COLO668 (cell line): Measurements from ENCODE around the gene PARS2.
"Not testable (repeated sequence)": the region's sequence is repeated elsewhere in the genome, so short reads cannot be mapped to it uniquely, and the experiment has no call there.

ENCODE experiments used
- DNase-seq: peaks from one replicate; lab custom pipeline; 2025; ENCODE audit not compliant: unreplicated experiment; lab: John Stamatoyannopoulos, UW

Gene PARS2

DNA sequence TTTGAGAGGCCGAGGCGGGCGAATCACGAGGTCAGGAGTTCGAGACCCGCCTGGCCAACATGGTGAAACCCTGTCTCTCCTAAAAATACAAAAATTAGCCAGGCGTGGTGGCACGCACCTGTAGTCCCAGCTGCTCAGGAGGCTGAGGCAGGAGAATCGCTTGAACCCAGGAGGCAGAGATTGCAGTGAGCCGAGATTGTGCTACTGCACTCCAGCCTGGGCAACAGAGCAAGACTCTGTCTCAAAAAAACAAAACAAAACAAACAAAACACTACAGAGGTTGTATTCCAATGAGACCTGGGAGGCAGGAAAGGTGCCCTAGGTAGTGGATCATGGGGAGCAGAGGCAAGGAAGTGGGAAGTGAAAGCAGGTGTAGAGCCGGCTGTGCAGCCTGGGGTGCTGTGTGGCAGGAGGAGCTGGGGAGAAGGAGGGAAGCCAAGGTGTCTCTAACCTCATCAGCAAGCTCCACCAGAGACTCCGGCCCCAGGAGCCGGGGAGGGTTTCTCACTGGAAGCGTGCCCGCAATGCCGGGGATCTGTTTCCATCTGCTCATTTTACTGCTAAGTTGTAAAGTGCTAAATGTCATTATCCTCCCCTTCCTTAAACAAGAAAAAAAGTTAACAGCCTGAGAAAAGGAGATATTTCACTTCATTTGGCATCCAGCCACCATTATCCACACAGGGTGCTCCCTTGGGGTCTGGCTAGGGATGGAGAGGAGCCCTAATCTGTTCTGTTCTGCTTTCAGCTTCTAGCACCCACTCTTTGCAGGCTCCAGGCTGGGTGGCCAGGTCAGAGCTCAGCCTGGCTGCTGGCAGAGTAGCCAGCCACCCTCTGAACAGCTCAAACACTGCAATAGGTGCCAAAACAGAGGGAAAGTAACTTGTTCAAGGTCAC lies 11.8 kb upstream of the PARS2 start:
- not testable (repeated sequence) for DNase-seq

DNA sequence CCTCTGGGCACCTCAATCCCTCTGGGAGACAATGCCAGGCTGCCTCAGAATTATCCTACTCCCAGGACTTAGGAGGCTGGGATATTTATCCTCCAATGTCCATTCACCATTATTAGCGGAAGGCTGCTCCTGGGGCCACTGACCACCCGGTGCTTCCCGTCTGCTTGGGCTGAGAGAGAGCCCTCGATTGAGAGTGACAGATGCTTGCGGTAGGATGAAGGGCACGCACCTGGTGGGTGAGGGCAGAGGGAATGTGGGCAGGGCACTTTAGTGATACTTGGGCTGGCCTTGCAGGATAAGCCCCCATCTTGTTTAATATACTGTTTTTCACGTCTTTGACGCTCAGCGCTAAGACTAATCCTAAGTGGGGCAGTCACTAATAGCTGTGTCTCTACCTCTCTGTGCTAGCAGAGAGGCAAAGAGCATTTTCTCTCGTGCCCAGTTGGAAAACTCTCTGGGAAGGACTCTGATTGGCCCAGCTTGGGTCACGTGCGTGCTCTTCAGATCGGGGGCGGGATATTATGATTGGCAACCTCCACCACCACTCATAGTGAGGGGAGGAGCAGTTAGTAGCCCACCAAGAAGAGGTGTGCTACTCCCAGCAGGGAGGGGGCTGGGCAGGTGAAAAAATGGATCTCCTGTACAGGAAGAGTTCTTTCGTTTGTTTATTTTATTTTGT lies 10.6 kb upstream of the PARS2 start:
- DNase-seq: no peak

- no peak for DNase-seq
Measured at GRCh38 chr1:54772951-54773350, 8.6 kb upstream of the PARS2 start.

DNA sequence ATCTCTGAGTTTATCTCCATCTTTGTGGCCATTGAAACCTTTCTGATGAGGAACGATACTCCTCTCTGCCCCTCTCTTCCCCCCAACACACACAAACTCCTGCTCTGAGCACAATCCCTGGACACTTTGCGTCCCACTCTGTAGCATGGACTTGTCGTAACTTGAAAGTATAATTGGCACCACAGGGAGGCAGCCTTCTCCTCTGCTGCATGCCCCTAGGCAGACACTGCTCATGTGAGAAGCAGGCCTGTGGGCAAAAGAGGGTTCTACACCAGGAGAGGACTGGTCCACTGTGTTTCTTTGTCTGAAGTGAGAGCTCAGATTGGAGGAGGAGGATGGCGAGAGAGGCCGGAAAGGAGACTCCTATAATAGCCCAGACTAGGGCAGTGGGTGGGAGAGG lies 3.8 kb upstream of the PARS2 start:
- no peak for DNase-seq

DNA sequence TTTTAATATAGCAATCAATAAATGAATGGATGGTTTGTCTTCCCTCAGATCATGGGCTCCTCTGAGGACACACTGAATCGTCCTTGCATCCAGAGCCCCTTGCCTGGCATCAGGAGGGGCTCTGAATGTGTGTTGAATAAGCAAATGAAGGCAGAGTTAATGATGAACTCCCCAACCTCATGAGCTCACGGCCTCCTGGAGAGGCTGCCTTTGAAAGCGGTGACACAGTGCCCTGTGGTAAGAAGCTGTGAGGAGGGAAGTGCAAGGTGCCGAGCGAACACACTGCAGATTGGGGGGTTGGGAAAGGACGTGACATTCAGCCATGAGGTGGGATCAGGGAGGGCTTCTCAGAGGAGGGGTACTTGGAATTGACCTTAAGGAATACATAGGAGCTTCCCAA lies 3.2 kb upstream of the PARS2 start:
- DNase-seq: no peak

GRCh38 chr1:54766726-54767125 lies 2.4 kb upstream of the PARS2 start:
- DNase-seq: no peak

GRCh38 chr1:54764922-54765561 lies 719 bp upstream of the PARS2 start:
- DNase-seq: no peak

- DNase-seq: no peak
Measured at GRCh38 chr1:54763816-54764132, 549 bp downstream of the PARS2 start.

DNA sequence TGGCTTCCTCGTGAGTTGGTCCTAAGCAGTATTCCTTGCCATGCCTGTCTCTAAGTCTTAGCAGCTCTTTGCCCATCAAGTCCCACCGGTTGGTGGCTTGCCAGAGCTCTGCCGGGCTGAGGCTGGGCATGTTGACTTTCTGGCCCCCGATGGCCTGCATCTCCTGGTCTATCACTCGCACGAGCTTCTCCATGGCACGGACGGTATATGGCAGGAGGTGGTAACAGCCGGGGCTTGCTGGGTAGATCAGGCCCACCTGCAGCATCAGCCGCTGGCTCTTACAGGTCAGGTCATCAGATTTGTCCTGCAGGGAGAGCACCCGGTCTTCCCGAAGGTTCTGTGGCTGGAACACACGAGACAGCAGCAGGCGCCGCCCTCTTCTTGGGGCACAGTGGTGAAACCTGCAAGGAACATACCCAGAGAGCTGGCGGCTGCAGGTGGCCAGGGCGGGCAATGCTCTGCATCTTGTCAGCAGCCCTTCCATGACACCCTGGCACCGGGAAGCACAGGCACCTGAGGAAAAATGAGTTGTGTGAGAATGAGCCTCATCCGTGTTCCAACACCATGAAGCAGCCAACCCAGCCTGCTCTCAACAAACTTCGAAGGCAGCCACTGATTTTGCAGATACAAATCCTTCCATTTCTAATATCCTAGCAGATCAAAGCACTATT lies 5.5 kb downstream of the PARS2 start:
- DNase-seq: no peak

- DNase-seq: no peak
Measured at GRCh38 chr1:54757833-54758232, 6.5 kb downstream of the PARS2 start.

GRCh38 chr1:54754486-54755285 lies 9.6 kb downstream of the PARS2 start:
- DNase-seq: no peak

GRCh38 chr1:54754045-54754444 lies 10.3 kb downstream of the PARS2 start:
- no peak for DNase-seq

GRCh38 chr1:54751426-54751825 lies 12.9 kb downstream of the PARS2 start:
- DNase-seq: no peak

GRCh38 chr1:54750596-54750995 lies 13.7 kb downstream of the PARS2 start:
- no peak for DNase-seq

DNA sequence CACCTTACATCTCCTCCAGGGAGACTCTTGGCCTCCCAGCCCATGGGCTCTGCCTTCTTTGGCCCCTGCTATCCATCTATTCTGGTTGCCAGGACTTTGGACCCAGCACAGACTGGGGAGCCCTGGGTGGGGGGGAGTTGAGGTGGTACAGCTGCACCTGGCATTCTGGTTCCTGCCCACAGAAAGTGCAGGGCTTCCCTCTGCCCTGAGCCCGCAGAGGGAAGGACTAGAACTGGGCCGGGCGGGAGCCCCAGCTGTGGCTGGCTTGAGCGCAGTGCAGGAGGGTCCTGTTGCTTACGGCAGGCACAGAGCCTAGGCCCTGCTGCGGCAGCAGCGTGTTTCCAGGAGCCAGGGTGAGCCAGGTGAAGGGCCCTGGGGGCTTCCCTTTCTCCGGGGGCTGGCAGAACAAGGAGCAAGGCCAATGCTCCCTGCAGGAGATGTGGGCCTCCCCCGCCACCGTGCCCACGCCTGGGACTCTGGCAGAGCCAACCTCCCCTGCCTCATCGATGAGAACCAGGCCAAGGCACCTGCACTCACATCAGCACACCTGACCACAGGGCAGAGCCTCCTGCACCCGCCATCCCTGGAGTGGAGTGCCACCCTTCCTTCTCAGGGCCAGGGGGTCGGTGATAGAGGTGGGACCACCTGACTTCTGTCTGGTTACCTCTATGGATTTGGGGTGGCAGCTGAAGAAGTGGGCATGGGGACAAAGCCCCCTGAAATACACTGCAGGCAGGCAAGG lies 16.1 kb downstream of the PARS2 start:
- no peak for DNase-seq

GRCh38 chr1:54745864-54746263 lies 18.5 kb downstream of the PARS2 start:
- DNase-seq: no peak

GRCh38 chr1:54745274-54745673 lies 19.0 kb downstream of the PARS2 start:
- no peak for DNase-seq

DNA sequence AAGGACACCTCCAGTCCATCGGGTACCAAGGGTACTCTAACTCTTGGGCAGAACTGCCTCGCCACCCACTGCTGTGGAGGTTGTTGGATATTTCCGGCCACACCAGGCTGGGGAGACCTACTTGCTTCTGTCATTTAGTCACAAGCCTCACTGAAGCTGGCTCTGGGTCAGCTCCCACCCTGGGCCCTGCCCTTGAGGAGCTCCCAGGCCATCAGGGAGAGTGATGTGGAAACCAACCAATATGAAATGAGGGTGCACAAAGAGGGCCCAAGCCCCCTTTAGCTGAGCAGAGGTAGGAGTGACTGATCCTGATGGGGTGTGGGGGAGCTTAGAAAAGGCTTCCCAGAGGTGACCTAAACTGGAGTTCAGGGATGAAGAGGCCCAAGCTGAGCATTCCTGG lies 19.6 kb downstream of the PARS2 start:
- DNase-seq: no peak

- DNase-seq: no peak
Measured at GRCh38 chr1:54743416-54744226, 20.7 kb downstream of the PARS2 start.
